8988T (cell line): Measurements from ENCODE around the gene ARF1.

Experiments
- DNase-seq: peaks from one replicate; pipeline ENCODE4 v3.0.0; 2011

ARF1 gene

DNA sequence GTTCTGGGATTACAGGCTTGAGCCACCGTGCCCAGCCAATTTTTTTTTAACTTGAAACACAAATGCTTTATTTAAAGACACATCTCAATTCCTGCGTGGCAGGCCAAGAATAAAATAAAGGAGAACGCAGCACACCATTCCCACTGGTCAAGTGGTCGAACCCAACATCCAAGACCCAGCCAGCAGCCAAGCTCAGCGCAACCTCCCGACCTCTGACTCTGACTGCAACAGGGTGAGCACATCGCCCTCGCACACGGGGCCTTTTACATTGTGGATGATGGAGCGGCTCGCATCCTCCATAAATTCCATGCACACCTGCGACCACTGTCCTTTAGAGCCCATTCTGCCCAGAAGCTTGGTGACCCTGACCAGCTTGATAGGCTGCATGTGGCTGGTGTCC is 52.1 kb downstream of the ARF1 start:
- no peak for DNase-seq

DNA sequence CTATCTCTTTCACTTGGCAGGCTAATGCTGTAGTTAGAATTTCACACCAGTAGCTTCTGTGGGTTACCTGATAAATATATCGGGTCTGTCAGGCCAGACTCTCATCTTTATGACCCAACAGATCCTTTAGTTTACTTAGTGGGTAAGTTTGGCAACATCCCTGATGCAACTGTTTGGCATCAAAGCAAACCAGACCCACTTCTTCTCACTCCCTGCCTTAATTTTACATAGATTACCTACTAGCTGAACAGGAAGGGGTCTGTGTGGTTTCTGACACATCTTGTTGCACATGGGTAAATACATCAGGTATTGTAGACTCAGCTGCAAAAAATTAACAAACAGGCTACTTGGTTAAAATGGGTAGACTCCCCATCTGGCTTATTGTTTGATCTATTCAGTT is 54.4 kb downstream of the ARF1 start:
- no peak for DNase-seq

DNA sequence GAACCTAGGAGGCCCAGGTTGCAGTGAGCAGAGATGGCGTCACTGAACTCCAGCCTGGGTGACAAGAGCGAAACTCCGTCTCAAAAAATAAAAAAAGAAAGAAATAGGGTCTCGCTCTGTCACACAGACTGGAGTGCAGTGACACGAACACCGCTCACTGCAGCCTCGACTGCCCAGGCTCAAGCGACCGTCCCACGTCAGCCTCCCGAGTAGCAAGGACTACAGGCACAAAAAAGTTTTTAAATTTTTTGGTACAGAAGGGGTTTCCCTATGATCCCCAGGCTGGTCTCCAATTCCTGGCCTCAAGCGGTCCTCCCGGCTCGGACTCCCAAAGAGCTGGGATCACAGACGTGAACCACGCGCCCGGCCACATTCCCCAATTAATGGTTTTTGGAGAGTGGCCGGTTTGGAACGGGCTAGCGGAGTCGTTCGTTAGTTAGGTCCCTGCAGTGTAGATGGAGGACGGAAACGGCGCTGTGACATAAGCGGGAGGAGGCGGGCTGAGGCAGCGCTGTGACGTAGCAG is 57.0 kb downstream of the ARF1 start:
- DNase-seq = no peak

DNA sequence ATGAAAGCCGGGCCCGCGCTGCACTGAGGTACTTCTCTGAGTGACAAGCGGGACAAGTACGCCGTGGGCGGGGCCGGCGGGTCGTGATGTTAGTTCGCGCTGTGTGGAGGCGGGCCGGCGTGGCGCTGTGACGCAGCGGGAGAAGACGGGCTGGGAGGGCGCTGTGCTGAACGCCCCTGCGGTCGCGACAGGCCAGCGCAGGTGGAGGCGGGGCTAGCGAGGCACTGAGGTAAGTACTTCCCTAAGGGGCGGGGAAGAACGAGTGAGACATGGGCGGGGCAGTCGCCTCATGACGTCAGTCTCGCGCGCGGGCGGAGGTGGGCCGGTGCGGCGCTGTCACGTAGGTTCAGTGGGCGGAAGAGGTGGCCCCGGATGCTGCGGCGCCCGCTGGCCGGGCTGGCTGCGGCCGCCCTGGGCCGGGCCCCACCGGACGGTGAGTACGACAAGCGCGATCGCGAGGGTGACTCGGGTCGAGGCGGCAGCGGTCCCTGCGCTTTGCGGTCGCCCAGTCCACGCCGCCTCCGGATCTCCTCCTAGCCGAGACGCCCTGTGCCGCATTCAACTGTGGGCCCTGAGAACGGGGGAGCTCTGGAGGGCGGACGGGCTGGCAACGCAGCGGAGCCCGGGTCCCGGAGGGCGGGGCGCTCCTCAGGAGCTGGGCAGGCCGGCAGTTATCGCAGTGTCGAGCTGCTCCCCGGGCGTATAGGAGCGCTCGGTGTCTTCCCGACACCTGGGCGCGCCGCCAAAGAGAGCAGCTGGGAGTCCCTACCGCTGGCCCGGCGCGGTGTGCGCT is 57.6 kb downstream of the ARF1 start, which contains the start of gene GUK1:
GUK1 (plus strand) TSS at position 349 of the 793 bp plus-strand sequence; CDS start at position 373, 24 bp downstream.
- DNase-seq = peak; percentile 95

DNA sequence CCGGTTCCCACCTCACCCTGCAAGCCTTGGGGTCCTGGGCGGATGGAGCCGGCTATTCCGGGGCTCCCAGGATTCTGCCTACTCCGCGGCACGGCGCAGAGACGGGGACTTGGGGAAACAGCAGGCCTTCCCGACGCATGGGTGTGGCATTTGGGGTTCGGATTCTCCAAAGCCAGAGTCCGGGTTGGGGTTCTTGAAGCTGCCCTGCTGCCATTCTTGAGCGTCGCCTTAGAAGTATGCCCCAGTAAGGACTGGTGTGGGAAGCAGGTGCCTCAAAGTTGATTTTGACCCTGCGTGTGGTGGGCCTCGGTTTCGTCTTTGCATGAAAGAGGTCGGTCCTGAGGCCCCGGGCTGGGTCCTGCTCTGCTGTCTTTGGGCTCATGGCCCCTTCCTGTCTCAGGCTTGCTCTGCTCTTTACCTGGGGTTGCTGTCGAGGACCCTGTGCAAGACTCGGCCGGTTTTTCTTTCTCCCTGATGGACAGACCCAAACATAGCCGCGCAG is 58.3 kb downstream of the ARF1 start:
- no peak for DNase-seq

DNA sequence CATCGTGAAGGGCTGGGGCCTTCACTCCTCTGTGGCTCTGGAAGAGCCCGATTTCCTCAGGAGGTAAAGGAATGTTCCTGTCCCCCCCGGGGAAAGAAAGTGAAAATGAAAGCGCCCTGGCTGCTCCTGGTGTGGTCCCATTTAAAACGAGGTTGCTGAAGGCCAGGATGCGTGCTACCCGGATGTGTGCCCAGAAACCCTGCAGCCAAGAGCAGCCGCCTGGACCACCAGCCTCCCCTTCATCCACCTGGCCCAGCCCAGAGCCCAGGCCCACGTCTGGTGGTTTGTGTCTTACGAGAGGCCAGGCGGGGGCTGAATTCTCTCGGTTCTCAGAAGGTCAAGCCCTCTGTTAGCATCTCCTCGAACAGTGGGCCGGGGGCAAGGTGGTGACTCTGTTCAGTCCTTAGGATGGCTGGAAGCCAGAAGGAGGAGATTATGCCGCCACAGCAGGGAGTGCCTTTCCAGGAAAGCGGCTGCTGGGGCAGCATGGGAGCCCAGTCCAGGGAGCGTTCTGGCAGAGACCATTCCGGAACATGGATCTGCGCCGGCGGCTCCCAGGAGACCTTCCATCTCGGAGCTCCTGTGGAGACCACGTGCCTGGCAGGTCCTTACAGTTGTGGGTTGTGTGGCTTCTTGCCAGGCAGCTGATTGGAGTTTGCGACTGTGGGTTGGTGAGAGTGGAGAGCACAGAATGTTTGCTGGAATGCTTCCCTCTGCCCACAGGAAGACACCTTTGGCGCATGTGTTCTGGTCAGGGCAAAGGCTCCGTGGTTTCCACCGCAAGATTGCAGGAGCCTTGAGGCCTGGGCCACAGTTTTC is 58.9 kb downstream of the ARF1 start:
- peak; percentile 51 for DNase-seq

DNA sequence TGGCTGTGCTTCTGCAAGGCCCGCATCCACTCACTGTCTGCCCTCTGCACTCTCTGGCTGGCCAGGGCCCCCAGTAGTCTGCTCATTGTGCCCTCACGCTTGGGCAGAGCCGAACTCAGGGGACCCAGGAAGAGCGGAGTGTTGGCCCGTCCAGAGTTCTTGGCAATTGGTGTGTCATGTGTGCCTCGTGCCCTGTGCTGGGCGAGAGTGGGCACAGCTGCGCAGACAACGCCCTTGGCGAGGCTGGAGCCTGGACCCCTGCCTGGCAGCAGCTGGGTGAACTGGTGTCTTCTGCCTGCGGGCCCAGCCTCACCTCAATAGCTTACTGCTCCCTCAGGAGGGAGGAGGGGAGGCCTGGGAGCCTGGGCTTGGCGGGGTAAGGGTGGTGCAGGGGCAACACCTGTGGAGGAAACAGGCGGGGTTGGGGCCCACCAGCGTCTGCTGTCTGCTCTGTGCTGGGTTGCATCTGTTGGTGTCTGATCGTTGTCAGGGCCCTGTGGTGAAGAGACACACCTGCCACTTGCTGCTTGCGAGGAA is 59.7 kb downstream of the ARF1 start:
- DNase-seq = no peak

DNA sequence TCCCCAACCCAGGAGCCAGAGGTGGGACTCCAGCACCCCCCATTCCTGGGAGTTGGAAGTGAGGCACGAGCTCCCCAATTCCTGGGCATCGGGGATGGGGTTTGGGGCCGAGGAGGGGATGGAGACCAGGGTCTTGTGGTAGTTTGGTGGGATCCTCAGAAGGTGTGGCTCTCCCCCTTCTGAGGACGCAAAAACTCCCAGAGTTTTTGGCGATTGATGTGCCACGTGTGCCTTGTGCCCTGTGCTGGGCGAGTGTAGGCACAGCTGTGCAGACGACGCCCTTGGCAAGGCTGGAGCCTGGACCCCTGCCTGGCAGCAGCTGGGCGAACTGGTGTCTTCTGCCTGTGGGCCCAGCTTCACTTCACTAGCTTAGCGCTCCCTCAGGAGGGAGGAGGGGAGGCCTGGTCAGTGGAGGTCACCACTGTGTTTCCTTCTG is 60.2 kb downstream of the ARF1 start:
- no peak for DNase-seq

DNA sequence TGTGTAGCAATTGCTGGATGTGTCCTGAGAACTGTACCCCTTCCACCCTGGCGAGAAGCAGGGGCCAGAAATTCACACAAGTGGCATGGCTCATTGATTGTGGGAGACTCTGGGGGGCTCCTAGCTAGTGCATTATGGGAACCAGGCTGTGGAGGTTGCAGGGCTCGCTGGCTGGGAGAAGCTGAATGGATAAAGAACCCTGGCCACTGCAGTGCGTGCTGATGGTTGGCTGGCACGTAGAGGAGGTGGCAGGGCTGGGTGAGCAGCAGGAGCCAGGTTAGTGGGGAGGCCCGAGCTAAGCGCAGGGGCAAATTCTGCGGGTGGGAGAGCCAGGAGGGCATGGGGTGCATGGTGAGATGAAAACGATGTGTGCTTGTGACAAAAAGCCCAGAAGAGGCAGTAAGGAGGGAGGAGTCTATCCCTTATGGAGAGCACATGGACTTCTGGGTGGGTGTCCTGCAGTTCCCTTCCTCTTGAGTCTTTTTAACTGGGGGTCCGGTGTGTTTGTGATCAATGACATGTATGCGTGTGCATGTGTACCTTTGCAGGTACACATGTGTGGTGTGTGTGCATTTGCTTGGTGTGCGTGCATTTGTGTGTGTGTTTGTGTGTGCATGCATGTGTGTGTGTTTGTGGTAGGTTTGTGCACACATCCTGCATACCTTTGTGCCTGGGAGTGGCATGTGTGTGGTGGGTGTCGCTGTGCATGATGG is 61.1 kb downstream of the ARF1 start:
- DNase-seq = no peak

DNA sequence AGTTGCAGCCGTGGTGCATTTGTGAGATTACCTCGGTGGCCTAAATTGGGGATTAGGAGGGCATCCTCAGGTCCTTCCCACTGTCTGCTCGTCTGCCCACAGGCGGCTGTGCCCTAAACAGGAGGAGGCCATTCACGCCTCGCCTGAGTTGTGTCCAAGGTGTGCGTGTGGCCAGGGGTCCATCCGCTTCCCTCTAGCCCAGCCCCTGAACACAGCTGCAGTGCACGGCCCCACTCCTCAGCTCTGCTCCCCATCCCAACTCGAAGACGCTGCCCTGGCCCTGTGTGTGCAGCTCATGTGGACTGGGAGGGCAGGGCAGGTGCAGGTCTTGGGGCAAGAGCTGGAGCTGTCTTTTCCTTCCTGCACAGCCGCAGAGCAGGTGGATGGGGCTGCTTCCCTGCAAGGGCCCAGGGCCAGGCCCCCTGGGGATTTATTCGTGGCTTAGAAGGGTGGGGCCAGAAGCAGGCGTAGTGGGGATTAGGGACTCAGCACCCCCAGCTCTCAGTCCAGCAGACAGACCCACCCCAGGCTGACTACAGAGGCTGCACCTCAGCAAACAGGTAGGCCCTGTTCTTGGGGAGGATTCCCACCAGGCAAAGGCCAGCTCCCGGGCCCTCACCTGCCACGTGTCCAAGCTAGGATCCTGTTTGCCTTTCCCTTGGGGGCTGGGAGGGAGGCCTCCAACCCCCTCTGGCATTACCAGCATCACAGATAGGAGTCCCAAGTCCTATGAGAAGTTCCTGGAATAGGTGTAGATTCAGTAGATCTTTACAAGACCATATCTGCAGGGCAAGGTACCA is 61.9 kb downstream of the ARF1 start:
- no peak for DNase-seq

DNA sequence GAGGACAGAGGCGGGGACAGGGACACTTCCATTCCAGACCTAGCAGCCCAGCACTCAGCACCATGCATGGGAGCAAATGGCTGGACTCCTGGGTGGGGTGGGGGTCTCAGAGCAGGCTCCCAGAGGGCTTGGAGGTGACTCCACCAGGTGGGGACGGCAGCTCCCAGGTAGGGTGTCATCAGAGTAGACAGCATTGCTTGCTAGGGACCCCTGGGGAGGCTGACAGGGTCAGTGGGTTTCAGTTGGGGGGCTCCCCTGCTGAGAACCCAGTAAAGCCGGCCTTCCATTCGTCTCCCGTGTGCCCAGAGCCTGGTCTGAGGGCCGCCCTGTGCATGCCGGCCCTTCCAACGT is 62.5 kb downstream of the ARF1 start:
- no peak for DNase-seq

DNA sequence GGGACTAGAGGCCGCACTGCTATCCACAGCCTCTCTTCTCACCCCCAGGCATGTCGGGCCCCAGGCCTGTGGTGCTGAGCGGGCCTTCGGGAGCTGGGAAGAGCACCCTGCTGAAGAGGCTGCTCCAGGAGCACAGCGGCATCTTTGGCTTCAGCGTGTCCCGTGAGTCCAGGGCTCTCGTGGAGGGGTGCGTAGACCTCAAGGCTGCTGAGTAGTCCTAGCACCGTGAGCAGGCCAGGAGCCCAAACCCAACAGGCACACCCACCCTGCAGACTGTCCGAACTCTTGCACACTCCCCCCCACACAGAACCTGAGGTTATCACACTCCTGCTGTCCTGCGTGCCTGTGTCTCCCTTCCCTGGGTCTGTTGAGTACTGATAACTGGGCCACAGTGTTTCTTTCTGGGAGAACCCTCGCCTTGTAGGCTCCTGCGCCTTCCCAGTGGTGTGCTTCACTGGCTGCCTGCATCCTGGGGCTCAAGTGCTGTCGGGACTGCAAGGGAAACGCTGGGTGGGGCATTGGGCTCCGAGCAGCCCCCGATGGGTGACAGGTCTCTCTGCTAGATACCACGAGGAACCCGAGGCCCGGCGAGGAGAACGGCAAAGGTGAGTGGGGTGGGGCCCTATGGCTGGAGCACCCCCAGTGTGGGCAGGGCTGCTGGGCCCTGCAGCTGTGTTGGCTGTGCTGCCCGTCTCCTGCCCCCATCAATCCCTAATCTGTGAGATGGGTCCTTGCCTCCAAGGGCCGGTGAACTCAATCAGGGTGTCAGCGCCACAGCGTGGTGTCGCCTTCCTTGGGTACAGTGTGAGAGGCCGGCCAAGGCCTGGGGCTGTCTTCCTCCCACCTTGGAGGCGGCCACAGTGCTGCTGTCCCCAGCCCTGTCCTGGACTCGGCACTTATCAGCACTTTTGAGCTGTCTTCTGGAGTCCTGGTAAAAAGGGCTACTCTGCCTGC is 63.2 kb downstream of the ARF1 start:
- no peak for DNase-seq

DNA sequence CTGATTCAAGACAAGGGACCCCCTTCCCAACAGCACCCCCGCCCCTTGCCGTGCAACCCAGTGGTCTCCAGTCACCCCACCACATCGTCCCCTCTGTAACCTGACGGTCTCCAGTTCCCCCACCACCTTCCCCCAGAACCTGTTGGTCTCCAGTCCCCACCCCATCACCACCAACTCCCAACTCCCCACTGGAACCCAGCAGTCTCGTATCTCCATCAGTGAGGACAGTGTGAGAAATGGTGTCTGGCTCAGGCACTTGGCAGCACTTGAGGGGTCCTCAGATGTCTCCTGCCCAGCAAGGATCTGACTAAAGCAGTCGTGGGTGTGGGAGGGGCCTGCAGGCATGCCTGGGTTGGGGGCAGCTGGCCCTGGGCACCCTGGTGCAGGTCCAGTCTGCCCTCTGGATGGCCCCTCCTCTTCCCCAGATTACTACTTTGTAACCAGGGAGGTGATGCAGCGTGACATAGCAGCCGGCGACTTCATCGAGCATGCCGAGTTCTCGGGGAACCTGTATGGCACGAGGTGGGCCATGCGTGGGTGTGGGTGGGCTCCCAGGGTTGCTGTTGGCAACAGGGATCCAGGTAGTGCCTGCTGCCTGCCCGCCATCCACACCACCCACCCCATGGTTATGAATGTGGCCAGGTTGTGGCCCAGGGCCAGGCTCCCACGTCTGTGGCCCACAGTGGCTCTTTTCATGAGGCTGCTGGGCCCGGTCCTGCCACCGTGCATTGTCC is 64.1 kb downstream of the ARF1 start:
- DNase-seq = no peak

DNA sequence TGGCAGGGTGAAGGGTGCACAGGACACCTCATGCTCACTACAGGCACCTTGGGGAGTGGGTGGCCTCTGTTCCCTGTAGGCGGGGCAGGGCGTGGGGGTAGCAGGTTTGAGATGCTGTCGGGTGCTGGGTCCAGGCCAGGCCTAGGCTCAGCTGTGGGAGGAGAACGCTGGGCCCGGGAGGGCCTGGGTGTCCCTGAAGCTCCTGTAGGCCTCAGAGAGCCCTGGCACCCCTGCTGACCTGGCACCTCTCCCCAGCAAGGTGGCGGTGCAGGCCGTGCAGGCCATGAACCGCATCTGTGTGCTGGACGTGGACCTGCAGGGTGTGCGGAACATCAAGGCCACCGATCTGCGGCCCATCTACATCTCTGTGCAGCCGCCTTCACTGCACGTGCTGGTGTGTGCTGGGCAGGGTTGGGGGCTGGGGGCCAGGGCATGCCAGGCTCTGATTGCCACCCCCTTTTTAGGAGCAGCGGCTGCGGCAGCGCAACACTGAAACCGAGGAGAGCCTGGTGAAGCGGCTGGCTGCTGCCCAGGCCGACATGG is 64.7 kb downstream of the ARF1 start:
- DNase-seq = no peak

DNA sequence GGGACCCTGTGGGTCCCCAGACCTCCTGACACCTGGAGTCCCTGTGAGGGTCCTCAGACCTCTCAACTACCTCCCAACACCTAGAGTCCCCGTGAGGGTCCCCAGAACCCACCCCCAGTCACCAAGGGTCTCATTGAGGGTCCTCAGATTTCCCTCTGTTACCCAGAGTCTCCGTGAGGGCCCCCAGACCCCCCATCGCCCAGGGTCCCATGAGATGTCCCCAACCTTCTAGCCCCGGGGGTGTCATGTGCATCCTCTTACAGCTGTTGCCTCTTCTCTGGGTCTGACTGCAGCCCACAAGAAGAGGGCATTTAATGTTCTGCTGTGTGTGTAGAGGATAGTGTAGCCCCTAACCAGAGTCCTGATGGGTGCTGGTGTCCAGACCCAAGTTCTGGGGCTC is 65.3 kb downstream of the ARF1 start:
- DNase-seq = no peak

DNA sequence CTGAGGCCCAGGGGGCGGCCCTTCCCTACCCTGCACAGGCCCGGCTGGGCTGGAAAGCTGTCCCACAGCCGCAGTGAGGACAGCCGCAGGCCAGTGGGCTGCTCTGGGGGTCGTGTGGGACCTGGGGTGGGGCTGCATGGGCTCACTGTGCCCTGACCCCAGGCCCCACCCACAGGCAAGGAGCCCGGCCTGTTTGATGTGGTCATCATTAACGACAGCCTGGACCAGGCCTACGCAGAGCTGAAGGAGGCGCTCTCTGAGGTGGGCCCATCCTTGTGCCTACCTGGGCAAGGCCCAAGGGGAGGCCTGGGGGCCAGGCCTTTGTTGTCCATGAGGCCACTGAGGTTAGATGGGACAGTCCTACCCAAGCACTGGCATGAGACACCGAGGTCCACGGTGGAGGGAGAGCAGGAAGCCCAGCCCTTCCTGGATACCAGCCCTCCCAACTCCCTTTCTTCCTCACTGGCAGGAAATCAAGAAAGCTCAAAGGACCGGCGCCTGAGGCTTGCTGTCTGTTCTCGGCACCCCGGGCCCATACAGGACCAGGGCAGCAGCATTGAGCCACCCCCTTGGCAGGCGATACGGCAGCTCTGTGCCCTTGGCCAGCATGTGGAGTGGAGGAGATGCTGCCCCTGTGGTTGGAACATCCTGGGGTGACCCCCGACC is 65.8 kb downstream of the ARF1 start:
- no peak for DNase-seq
